Peyer's patch (tissue), 4 donors: ENCODE measurements around the gene LRIG1. TPM values are rescaled to one million over a fixed set of nuclear protein-coding genes. Genes with fewer than 3 reads are reported as not detected.

Experiments used
- DNase-seq, 3 donors: peaks; one replicate each; pipeline ENCODE4 v3.0.0-alpha.2; 2017 to 2019
- H3K27ac ChIP-seq, 4 donors: fragments of 200-600 bp; sonication (generic); one replicate each; pipeline ENCODE4 v1.5.1; 2016 to 2019
- H3K27me3 ChIP-seq, 2 donors: fragments of 200-600 bp; sonication (generic); one replicate each; pipeline ENCODE4 v1.5.1; 2019
- H3K36me3 ChIP-seq, 3 donors: fragments of 200-600 bp; sonication (generic); one replicate each; pipeline ENCODE4 v1.5.1; 2016 to 2019
- H3K4me1 ChIP-seq, 4 donors: fragments of 200-600 bp; sonication (generic); one replicate each; pipeline ENCODE4 v1.5.1; 2016 to 2019
- H3K4me3 ChIP-seq, 4 donors: fragments of 200-600 bp; sonication (generic); 1 replicate in 3 of 4; 2 replicates in 1 of 4; pipeline ENCODE4 v1.5.1; 2016 to 2019; ENCODE audit warnings: mild to moderate bottlenecking in 1 of 4
- H3K9me3 ChIP-seq, 4 donors: fragments of 200-600 bp; sonication (generic); one replicate each; pipeline ENCODE4 v1.5.1; 2016 to 2019; ENCODE audit warnings: mild to moderate bottlenecking in 1 of 4
- POLR2A ChIP-seq, 2 donors: fragments of 450-650 bp; IDR thresholded peaks; one replicate each; pipeline ENCODE4 v1.5.1; 2017; ENCODE audit warnings: antibody characterized with exemption in 2 of 2, mild to moderate bottlenecking in 2 of 2, moderate library complexity in 2 of 2
- total RNA-seq, 4 donors: library from RNA; depleted of rRNA; stranded (reverse); fragments of >200 nt; gene quantifications; one replicate each; pipeline ENCODE4 v1.1.0, GENCODE V29; 2016
- TF ChIP-seq, protein P1 (sequence below), 6 experiments: fragments of 450-650 bp in 4 of 6; fragments of 200-600 bp in 2 of 6; sonication (generic) in 1 of 6; IDR thresholded peaks; one replicate each; pipeline ENCODE4 v1.5.1; 2017 to 2019; ENCODE audit warnings: antibody characterized with exemption in 6 of 6, mild to moderate bottlenecking in 3 of 6, moderate library complexity in 1 of 6

The LRIG1 gene
- total RNA-seq, 4 donors from 2014 or later = 28.5 to 65.2 (median 59.2) TPM

DNA sequence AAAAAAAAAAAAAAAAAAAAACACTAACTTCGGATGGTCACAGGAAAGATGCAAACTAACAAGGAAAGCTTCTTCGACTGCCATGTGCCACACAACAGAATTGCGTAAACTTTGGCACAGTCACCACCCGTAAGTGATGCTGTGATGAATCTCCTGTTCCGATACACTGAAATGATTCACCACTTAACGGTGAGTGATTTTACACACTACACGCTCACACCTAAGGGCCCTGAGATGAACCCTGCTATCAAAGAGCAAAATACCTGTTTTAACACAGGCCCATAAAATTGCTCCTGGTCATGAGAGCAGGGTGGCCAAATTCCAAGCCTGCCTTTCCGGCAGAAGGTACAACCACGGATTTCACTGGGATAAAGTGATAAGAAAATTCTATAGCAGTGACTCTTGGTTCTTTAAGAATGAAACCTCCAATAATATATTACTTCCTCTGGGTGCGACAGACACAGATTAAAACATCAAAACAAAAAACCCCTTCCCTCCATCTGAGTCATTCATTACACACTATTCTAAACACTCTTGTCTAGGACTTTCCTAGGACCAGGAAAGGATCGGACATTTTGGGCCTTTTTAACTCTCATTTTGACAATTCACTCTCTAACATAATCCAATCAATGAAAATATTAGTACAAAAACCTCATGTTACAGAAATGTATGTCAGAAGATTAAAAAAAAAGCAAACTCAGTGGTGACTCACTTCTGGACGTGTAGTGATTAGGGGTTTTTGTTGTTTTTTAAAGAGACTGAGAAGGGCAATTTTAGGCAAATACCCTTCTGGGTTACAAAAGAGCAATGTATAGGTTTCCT, 28.3 kb downstream of the LRIG1 start:
- H3K27me3 ChIP-seq = no peaks in the 10 kb centered on the region
- peak in 1 of 3 donors; percentile 71 for DNase-seq
- no peak overlapping the region for H3K4me3 ChIP-seq
- TF ChIP-seq, protein P1, sequence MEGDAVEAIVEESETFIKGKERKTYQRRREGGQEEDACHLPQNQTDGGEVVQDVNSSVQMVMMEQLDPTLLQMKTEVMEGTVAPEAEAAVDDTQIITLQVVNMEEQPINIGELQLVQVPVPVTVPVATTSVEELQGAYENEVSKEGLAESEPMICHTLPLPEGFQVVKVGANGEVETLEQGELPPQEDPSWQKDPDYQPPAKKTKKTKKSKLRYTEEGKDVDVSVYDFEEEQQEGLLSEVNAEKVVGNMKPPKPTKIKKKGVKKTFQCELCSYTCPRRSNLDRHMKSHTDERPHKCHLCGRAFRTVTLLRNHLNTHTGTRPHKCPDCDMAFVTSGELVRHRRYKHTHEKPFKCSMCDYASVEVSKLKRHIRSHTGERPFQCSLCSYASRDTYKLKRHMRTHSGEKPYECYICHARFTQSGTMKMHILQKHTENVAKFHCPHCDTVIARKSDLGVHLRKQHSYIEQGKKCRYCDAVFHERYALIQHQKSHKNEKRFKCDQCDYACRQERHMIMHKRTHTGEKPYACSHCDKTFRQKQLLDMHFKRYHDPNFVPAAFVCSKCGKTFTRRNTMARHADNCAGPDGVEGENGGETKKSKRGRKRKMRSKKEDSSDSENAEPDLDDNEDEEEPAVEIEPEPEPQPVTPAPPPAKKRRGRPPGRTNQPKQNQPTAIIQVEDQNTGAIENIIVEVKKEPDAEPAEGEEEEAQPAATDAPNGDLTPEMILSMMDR (IDR thresholded peaks at IDR 0.05) = no peak
- no peak for TF ChIP-seq POLR2A (IDR thresholded peaks at IDR 0.05)
- H3K27ac ChIP-seq = no peak overlapping the region
- H3K9me3 ChIP-seq = no peaks in the 10 kb centered on the region
- no peaks in the 10 kb centered on the region for H3K36me3 ChIP-seq
- peaks cover 0 to 74% (median 4%) of the 10 kb centered on the region in 4 donors for H3K4me1 ChIP-seq

DNA sequence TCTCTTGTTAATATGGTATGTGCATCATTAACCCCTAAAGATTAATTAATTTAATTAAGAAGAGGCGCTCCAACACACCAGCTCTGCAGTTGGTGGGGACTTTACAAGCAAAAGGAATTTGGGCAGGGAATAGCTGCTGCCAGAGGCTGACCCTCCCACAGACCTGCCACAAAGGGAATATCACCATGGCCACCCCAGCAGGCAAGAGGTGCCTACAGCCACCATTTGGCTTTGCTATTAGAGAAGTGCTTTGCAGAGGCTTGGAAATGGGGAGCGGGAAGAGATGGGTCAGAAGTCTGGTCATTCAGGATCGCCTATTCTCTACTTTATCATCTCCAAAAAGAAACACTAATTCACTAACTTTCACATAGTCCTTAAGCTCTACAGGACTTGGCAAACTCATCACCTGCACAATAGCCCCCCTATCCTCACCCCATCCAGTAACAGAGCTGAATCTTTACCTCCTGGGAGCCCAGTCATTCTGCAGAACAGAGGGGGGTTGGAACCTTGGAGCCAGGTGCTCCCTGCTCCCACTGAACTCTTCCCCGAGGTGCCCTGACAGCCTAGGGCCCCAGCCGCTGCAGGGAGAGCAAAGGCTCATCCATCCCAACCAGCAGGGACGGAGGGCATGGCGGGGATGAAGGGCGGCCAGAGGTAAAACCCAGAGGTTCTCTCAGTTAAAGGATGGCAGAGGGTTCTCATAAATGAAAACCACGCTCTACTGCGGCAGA, 29.7 kb downstream of the LRIG1 start:
- no peaks in the 10 kb centered on the region for H3K36me3 ChIP-seq
- H3K27ac ChIP-seq = no peak overlapping the region
- peaks cover 0 to 60% (median 4%) of the 10 kb centered on the region in 4 donors for H3K4me1 ChIP-seq
- TF ChIP-seq POLR2A (IDR thresholded peaks at IDR 0.05) = no peak
- TF ChIP-seq, protein P1 (IDR thresholded peaks at IDR 0.05) = no peak
- no peaks in the 10 kb centered on the region for H3K27me3 ChIP-seq
- no peak overlapping the region for H3K4me3 ChIP-seq
- H3K9me3 ChIP-seq = no peaks in the 10 kb centered on the region
- no peak for DNase-seq

DNA sequence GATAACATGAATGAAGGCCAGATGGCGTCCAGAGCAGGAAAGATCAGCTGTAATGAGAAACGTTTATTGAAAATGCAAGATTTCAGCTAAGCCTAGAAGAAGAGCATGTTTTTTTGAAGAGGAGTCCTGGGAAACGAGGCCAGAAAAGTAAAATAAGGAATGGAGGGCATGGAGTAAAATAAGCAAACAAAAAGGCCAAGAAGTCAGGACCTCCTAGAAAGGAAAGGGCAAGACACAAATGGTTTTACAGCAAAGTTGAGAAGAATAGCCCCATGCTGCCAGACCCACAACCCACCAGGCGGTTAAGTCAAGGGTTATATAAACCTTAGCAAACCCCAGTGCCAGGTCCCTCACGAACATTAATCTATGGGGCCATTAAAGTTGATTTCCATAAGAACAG, 30.5 kb downstream of the LRIG1 start:
- TF ChIP-seq POLR2A (IDR thresholded peaks at IDR 0.05) = no peak
- TF ChIP-seq, protein P1 (IDR thresholded peaks at IDR 0.05) = no peak
- Histone ChIP-seq H3K4me1 (peaks cover 0 to 53% (median 4%) of the 10 kb centered on the region in 4 donors), H3K27me3 (no peaks in the 10 kb centered on the region), H3K27ac (no peak overlapping the region), H3K36me3 (no peaks in the 10 kb centered on the region), H3K9me3 (no peaks in the 10 kb centered on the region), H3K4me3 (no peak overlapping the region)
- DNase-seq = no peak

DNA sequence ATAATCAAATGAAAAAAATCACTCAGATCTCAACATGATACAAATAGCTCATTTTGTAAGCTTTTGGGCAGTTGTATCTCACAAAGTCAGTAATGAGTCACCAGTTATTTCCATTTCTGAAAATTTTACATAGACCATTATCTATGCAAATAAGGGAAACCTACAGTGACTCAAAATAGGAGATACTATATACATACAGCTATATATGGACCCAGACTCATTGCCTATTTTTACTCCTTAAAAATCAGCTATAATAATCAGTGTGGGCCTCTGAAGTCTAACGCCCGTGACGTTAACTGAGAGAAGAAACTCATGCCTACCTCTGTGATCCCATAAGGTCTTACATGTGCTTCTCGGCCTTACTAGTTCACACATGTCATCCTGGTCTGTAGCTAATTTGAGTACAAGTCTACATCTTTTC, 31.6 kb downstream of the LRIG1 start:
- no peak overlapping the region for H3K4me3 ChIP-seq
- peaks cover 0 to 43% (median 4%) of the 10 kb centered on the region in 4 donors for H3K4me1 ChIP-seq
- no peaks in the 10 kb centered on the region for H3K9me3 ChIP-seq
- no peak overlapping the region for H3K27ac ChIP-seq
- H3K36me3 ChIP-seq = no peaks in the 10 kb centered on the region
- DNase-seq = no peak
- no peaks in the 10 kb centered on the region for H3K27me3 ChIP-seq
- TF ChIP-seq POLR2A (IDR thresholded peaks at IDR 0.05) = no peak
- TF ChIP-seq, protein P1 (IDR thresholded peaks at IDR 0.05) = no peak

DNA sequence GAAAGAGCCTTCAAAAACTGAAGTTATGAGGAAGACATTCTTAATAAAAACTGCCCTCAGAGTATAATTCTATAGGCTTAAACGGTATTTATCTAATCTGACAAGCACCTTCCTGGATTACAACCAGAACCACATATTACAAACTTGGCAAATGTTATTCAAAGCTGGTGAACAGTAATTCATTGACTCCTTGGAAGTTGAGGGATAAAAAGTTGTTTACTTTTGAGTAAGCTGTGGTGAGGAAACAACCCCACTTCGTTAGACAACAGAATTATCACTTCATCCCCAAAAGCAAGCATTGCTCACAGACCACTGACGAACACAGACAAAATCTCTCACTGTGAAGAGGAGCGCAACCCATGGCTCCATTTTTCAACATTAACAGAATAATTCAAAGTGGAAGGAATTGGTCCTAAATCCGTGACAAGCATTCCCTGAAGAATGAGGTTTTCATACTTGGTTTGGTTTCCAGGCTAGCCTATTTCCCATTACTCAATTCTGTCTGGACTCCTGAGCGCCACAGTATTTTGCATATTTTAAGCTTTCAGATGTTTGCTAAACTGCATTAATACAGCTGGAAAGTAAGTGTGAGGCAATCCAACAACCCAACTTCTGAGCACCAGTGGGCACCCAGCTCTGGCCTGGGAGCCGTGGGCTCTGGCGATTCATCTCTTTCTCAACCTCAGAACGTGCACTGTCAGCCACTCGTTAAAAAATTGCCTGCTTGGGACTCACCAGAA, 32.7 kb downstream of the LRIG1 start:
- H3K4me3 ChIP-seq = no peak overlapping the region
- peaks cover 0 to 35% (median 4%) of the 10 kb centered on the region in 4 donors for H3K4me1 ChIP-seq
- H3K27ac ChIP-seq = no peak overlapping the region
- no peak for DNase-seq
- H3K27me3 ChIP-seq = no peaks in the 10 kb centered on the region
- no peaks in the 10 kb centered on the region for H3K36me3 ChIP-seq
- H3K9me3 ChIP-seq = no peaks in the 10 kb centered on the region
- TF ChIP-seq, protein P1 (IDR thresholded peaks at IDR 0.05) = no peak
- no peak for TF ChIP-seq POLR2A (IDR thresholded peaks at IDR 0.05)
